GM10248 (cell line): ENCODE results near the gene CLEC3B.
"Not testable (repeated sequence)": the region's sequence is repeated elsewhere in the genome, so short reads cannot be mapped to it uniquely, and the experiment has no call there.

Experiments
- CTCF ChIA-PET: fragments of 300-600 bp; sonication (Branson Sonifier 250); formaldehyde crosslinking; extraction: SDS; loops from one replicate; lab custom pipeline; 2021; ENCODE audit warnings: antibody characterized with exemption; lab: Yijun Ruan, JAX
- POLR2A ChIA-PET: fragments of 350-650 bp; sonication (Branson Sonifier 250); formaldehyde crosslinking; extraction: SDS; loops from one replicate; lab custom pipeline; 2020; ENCODE audit warnings: antibody characterized with exemption; lab: Yijun Ruan, JAX
- DNase-seq: peaks from one replicate; pipeline ENCODE4 v3.0.0; 2012; ENCODE audit errors: extremely low spot score
- TF ChIP-seq, protein P1 (sequence below): IDR thresholded peaks from 2 replicates; pipeline ENCODE4 v1.5.1; 2012; ENCODE audit warnings: mild to moderate bottlenecking, low read depth; ENCODE audit errors: extremely low read depth, missing control alignments, control extremely low read depth

CLEC3B gene, protein sequence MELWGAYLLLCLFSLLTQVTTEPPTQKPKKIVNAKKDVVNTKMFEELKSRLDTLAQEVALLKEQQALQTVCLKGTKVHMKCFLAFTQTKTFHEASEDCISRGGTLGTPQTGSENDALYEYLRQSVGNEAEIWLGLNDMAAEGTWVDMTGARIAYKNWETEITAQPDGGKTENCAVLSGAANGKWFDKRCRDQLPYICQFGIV

DNA sequence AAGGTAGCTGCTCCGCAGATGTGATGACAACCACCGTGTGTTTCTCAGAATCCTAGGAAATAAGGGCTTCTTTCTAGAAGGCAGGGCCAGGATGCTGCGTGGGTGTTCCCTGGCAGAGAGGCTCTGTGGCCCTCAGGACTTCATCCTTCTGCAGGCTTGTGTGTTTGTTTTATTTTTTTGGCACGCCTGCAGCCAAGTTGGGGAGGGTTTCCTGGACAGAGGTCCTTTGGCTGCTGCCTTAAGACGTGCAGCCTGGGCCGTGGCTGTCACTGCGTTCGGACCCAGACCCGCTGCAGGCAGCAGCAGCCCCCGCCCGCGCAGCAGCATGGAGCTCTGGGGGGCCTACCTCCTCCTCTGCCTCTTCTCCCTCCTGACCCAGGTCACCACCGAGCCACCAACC is at the start of gene CLEC3B:
Gene CLEC3B, plus strand, starts transcription at position 266 of the 400 bp plus-strand sequence. Its CDS starts 60 bp downstream, at position 326.
- TF ChIP-seq, protein P1, sequence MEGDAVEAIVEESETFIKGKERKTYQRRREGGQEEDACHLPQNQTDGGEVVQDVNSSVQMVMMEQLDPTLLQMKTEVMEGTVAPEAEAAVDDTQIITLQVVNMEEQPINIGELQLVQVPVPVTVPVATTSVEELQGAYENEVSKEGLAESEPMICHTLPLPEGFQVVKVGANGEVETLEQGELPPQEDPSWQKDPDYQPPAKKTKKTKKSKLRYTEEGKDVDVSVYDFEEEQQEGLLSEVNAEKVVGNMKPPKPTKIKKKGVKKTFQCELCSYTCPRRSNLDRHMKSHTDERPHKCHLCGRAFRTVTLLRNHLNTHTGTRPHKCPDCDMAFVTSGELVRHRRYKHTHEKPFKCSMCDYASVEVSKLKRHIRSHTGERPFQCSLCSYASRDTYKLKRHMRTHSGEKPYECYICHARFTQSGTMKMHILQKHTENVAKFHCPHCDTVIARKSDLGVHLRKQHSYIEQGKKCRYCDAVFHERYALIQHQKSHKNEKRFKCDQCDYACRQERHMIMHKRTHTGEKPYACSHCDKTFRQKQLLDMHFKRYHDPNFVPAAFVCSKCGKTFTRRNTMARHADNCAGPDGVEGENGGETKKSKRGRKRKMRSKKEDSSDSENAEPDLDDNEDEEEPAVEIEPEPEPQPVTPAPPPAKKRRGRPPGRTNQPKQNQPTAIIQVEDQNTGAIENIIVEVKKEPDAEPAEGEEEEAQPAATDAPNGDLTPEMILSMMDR, result no peak
- no peak for DNase-seq

DNA sequence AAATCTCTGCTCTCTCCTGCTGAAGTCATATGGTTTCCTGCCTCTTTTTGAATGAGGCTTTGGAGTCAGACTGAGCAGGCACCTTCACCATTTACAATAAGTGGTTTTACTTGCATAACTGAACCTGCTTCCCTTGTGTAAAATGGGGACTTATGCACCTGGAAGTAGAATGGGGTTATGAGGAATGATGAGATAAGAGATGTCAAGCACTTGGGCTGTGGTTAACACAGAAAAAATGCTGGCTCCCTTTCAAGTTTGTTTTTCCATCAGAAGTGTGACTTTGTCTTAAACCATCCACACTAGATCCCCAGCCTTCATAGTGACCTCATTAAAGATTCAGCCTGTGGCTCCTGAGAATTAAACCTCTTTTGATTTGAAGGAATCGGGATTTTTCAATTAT is 44.9 kb upstream of the CLEC3B start:
- no peak for DNase-seq
- POLR2A ChIA-PET, result no interaction called here
- TF ChIP-seq, protein P1, result no peak
- CTCF ChIA-PET, result interaction anchor here (4.9 kb wide), 1 partner anchor 12 kb away, joined by 44 read pairs; no protein-coding TSS in a partner anchor

More for the DNA sequence above, at the start of gene CLEC3B:
- ChIA-PET POLR2A (no interaction called here), CTCF (interaction anchor here (8.0 kb wide), 1 partner anchor 16 kb away, joined by 46 read pairs; no protein-coding TSS in a partner anchor)

DNA sequence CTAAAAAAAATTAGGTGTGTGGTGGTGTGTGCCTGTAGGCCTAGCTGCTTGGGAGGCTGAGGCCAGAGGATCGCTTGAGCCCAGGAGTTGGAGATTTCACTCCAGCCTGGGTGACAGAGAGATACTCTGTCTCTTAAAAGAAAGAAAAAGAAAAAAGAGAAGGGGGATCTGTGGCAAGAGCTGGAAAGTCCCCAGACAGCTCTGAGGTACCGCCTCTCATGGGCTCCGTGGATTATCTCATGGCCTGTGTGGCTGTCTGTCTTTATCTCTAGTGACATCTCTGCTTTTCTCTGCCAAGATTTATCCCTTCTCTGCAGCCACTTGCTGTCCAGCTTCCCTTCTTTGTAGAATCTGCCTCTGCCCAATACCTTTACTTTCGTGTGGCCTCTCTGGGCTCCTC is 44.4 kb upstream of the CLEC3B start:
- POLR2A ChIA-PET, result interaction anchor here (0.6 kb wide), 1 partner anchor 40 kb away, joined by 3 read pairs; no protein-coding TSS in a partner anchor
- CTCF ChIA-PET, result interaction anchor here (4.9 kb wide), 1 partner anchor 12 kb away, joined by 44 read pairs; no protein-coding TSS in a partner anchor
- TF ChIP-seq, protein P1, result no peak
- DNase-seq, result peak; percentile 50

DNA sequence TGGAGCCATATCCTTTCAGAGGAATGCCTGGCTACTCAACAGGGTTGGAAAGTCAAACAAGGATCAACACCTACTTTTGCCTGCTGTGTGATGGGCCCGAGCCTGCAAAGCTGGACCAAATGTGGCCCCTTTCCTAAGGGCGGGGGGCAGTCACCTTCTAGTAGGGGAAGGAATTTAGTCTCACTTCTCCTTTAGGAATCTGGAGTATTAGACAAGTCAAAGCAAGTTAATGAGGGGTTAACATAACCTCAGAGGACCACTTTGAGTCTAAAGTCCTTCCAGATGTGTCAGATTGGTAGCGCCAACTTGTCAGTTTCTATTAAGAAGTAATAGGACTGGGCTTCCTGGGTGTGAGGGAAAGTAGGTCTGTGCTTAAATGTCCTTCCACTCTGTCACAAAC is 43.3 kb upstream of the CLEC3B start:
- TF ChIP-seq, protein P1, result no peak
- POLR2A ChIA-PET, result no interaction called here
- no peak for DNase-seq
- CTCF ChIA-PET, result interaction anchor here (4.9 kb wide), 1 partner anchor 11 kb away, joined by 44 read pairs; no protein-coding TSS in a partner anchor

DNA sequence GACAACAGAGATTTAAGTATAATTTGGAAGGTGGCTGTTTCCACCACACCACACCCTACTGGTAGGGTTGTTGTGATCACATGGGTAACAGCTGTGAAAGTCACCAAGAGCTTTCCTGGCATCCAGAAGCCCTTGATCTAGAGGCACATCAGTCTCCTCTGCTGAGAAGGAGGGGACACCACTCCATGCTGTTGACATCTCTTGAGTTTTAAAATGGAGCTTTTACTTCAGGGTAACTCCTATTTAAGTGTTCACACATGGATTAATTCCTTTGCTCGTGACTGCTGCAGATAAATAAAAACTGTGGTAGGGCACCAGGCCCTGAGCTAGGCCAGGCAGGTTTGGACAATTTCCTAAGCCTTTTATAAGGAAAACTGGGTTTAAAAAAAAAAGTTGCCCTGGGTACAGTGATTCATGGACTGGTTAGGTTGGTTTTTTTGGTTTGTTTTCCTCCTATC is 42.6 kb upstream of the CLEC3B start:
- DNase-seq, result no peak
- TF ChIP-seq, protein P1, result no peak
- CTCF ChIA-PET, result interaction anchor here (0.7 to 4.9 kb wide), 4 partner anchors 9 to 586 kb away, joined by 3 to 44 read pairs (median 3); no protein-coding TSS in a partner anchor
- POLR2A ChIA-PET, result no interaction called here

DNA sequence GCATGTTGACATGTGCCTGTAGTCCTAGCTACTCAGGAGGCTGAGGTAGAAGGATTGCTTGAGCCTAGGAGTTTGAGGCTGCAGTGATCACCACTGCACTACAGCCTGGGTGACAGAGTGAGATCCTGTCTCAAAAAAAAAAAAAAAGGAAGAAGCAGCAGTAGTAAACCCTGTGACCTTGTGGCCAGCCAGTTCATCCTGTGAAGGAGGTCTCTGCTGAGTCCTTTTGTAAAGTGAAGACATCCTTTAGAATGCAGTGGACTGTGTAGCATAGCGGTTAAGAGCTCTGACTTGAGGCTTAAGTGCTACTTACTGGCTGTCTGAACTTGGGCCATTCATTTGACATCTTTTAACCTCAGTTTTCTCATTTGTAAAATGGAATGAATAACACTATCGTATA is 41.8 kb upstream of the CLEC3B start:
- ChIA-PET POLR2A (interaction anchor here (0.7 kb wide), 1 partner anchor 898 kb away, joined by 4 read pairs; no protein-coding TSS in a partner anchor), CTCF (interaction anchor here (1.0 to 4.9 kb wide), 4 partner anchors 9 to 586 kb away, joined by 3 to 44 read pairs (median 3); no protein-coding TSS in a partner anchor)
- DNase-seq, result no peak
- TF ChIP-seq, protein P1, result no peak

DNA sequence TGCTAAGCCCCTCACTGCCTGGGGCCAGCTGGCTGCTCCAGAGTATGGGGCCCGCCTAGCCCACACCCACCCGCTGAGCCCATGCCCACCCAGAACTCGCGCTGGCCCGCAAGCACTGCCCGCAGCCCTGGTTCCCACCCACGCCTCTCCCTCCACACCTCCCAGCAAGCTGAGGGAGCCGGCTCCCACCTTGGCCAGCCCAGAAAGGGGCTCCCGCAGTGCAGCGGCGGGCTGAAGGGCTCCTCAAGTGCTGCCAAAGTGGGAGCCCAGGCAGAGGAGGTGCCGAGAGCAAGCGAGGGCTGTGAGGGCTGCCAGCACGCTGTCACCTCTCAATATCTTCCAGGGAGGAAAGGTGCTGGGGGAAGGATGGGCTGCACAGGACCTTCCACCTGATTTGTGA is 39.8 kb upstream of the CLEC3B start:
- CTCF ChIA-PET, result interaction anchor here (1.5 to 4.9 kb wide), 5 partner anchors 7 to 52 kb away, joined by 5 to 44 read pairs (median 9); partner anchors contain the start of genes EXOSC7 and ZDHHC3
- POLR2A ChIA-PET, result interaction anchor here (0.7 kb wide), 1 partner anchor 12 kb away, joined by 5 read pairs; no protein-coding TSS in a partner anchor
- DNase-seq, result not testable (repeated sequence)
